Calu3 (cell line): Measurements from ENCODE around the gene R3HDM1. TPM values are rescaled to one million over a fixed set of nuclear protein-coding genes. Genes with fewer than 3 reads are reported as not detected.

Experiments used
- BruUV-seq: library from RNA; stranded (reverse); fragments of 400-500 nt; replicated peaks from 2 replicates; lab custom pipeline; 2021; lab: Mats Ljungman, UMichigan
- CTCF ChIA-PET: fragments of 300-600 bp; sonication (Branson Sonifier 250); formaldehyde crosslinking; loops from one replicate; lab custom pipeline; 2022; ENCODE audit warnings: antibody characterized with exemption; lab: Charles Lee
- DNase-seq: peaks from one replicate; pipeline ENCODE4 v3.0.0; 2022
- H3K27ac Mint-ChIP-seq: one replicate; pipeline ENCODE4 v1.8.0; 2022; ENCODE audit warnings: mixed read lengths; ENCODE audit not compliant: unreplicated experiment
- H3K27me3 Mint-ChIP-seq: one replicate; pipeline ENCODE4 v1.8.0; 2022; ENCODE audit warnings: mixed read lengths; ENCODE audit not compliant: unreplicated experiment
- H3K36me3 Mint-ChIP-seq: one replicate; pipeline ENCODE4 v1.8.0; 2022; ENCODE audit warnings: mild to moderate bottlenecking, moderate library complexity, mixed read lengths; ENCODE audit not compliant: insufficient read depth, unreplicated experiment
- H3K4me1 Mint-ChIP-seq: one replicate; pipeline ENCODE4 v1.8.0; 2022; ENCODE audit warnings: mild to moderate bottlenecking, low read depth, mixed read lengths; ENCODE audit not compliant: unreplicated experiment
- H3K4me3 Mint-ChIP-seq: one replicate; pipeline ENCODE4 v1.8.0; 2022; ENCODE audit warnings: mild to moderate bottlenecking, low read depth, moderate library complexity, mixed read lengths; ENCODE audit not compliant: unreplicated experiment
- H3K9me3 Mint-ChIP-seq: one replicate; pipeline ENCODE4 v1.8.0; 2022; ENCODE audit warnings: low read depth, mixed read lengths; ENCODE audit not compliant: unreplicated experiment
- intact Hi-C: fragments of 100-400 bp; cut with micrococcal nuclease; formaldehyde crosslinking; loops from one replicate; pipeline ENCODE4 v1.10.0; 2022; ENCODE audit not compliant: unreplicated experiment
- total RNA-seq: library from RNA; stranded (reverse); gene quantifications from 2 replicates; pipeline ENCODE4 v1.2.3, GENCODE V29; 2022
- TF ChIP-seq, protein P1 (sequence below): fragments of 200-600 bp; IDR thresholded peaks from one replicate; pipeline ENCODE4 v1.8.0; 2022; ENCODE audit warnings: antibody characterized with exemption; ENCODE audit not compliant: unreplicated experiment

The R3HDM1 gene
- total RNA-seq, 1 experiment from 2014 or later, result 46.1 TPM

DNA sequence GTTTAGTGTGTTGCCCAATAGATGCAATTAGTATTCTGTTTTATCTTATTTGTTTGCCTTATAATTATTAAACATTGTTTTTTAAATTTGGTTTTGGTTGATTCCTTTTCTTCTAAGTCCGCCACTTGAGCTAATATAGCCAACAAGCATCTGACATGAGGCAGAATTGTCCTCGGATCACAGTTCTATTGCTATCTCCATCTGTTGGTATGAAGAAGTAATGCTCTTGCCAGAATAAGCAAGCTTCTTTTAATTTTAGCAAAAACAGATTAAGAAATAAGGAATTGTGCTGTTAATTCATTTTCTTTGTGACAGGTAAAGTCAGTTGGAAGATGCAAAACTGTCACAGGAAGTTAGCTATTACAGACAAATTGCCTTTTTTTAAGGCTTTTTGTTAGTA, 54.3 kb downstream of the R3HDM1 start:
- intact Hi-C loops, result no loop called here
- H3K4me1 Mint-ChIP-seq, result no peaks in the 10 kb centered on the region
- H3K4me3 Mint-ChIP-seq, result no peak overlapping the region
- TF ChIP-seq, protein P1, sequence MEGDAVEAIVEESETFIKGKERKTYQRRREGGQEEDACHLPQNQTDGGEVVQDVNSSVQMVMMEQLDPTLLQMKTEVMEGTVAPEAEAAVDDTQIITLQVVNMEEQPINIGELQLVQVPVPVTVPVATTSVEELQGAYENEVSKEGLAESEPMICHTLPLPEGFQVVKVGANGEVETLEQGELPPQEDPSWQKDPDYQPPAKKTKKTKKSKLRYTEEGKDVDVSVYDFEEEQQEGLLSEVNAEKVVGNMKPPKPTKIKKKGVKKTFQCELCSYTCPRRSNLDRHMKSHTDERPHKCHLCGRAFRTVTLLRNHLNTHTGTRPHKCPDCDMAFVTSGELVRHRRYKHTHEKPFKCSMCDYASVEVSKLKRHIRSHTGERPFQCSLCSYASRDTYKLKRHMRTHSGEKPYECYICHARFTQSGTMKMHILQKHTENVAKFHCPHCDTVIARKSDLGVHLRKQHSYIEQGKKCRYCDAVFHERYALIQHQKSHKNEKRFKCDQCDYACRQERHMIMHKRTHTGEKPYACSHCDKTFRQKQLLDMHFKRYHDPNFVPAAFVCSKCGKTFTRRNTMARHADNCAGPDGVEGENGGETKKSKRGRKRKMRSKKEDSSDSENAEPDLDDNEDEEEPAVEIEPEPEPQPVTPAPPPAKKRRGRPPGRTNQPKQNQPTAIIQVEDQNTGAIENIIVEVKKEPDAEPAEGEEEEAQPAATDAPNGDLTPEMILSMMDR, result no peak
- H3K27me3 Mint-ChIP-seq, result no peaks in the 10 kb centered on the region
- no TSS peak for BruUV-seq
- CTCF ChIA-PET, result interaction anchor here (0.6 kb wide), 1 partner anchor 81 kb away, joined by 3 read pairs; no protein-coding TSS in a partner anchor
- no peaks in the 10 kb centered on the region for H3K9me3 Mint-ChIP-seq
- H3K36me3 Mint-ChIP-seq, result no peaks in the 10 kb centered on the region
- no peak for DNase-seq
- no peak overlapping the region for H3K27ac Mint-ChIP-seq

DNA sequence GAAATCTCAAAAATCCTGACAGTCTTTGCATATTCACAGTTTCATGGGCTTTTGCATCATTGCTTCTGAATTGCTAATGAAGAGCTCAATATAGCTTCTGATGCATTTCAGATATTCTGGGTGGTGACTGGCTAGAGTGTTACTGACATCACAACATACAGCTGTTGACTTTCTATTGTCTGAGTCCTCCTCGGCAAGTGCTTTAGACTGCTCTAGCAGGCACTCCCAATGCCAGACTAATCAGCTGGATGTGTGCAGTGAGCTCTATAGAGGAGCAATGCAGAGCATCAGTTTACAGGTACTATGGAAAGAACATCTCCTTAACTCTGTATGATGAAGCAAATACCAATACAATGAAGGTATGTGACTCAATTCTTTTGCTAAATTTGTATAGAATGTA, 54.9 kb downstream of the R3HDM1 start:
- H3K36me3 Mint-ChIP-seq, result no peaks in the 10 kb centered on the region
- H3K9me3 Mint-ChIP-seq, result no peaks in the 10 kb centered on the region
- CTCF ChIA-PET, result interaction anchor here (0.6 kb wide), 1 partner anchor 80 kb away, joined by 3 read pairs; no protein-coding TSS in a partner anchor
- DNase-seq, result no peak
- H3K4me3 Mint-ChIP-seq, result no peak overlapping the region
- no peaks in the 10 kb centered on the region for H3K27me3 Mint-ChIP-seq
- BruUV-seq, result no TSS peak
- no peaks in the 10 kb centered on the region for H3K4me1 Mint-ChIP-seq
- TF ChIP-seq, protein P1, result no peak
- intact Hi-C loops, result no loop called here
- no peak overlapping the region for H3K27ac Mint-ChIP-seq

DNA sequence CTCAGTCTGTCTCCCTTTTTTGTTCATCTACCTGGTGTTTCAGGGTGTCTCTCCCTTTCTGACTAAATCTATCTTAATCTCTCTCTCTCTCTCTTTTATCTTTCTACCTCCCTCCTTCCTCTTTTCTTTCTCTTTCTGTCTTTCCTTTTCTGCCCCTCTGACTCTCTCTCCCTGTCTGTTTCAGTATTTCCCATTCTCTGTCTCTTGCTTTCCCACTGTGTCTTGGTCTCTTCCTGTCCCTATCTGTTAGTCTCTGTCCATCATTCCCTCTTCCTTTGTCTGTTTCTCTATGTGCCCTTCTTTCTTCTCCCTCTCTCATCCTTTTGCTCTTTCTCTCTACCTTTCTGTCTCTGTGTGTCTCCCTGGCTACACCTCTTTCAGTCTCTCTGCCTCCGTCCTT, 56.7 kb downstream of the R3HDM1 start:
- Mint-ChIP-seq H3K9me3 (no peaks in the 10 kb centered on the region), H3K4me3 (no peak overlapping the region), H3K4me1 (no peaks in the 10 kb centered on the region), H3K36me3 (no peaks in the 10 kb centered on the region), H3K27ac (no peak overlapping the region), H3K27me3 (no peaks in the 10 kb centered on the region)
- intact Hi-C loops, result no loop called here
- BruUV-seq, result no TSS peak
- CTCF ChIA-PET, result no interaction called here
- DNase-seq, result no peak
- TF ChIP-seq, protein P1, result no peak

DNA sequence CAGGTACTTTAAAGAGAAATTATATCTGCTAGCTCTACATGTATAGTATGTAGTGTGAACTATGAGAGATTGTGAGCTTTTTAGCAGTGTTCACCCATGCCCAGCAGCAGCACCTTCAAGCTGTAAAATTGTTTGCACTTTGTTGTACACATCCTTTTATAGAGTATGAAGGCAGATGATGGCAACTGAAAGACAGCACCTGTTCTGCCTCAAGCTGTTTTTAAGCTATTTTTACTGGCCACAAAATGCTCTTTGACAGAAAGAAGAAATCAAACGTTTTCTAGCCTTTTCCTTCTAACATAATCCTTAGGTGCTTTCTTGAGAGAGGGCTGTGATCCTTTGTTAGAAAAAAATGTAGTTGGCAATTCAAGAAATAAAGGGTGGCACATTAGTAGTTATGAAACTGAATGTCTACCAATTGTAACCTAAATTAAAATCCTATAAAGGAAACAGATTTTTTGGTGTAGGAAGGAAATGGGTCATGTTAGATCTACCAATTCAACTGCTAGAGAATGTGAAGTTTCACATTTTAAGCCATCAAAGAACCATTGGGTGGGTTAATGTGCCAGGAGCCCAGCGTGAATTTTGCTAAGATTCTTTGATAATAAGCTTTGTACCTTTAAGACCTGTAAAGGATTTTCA, 59.5 kb downstream of the R3HDM1 start:
- Mint-ChIP-seq H3K27ac (no peak overlapping the region), H3K27me3 (no peaks in the 10 kb centered on the region)
- TF ChIP-seq, protein P1, result no peak

More for the DNA sequence above, 59.5 kb downstream of the R3HDM1 start:
- no peaks in the 10 kb centered on the region for H3K36me3 Mint-ChIP-seq
- BruUV-seq, result no TSS peak
- no peak overlapping the region for H3K4me3 Mint-ChIP-seq
- no peaks in the 10 kb centered on the region for H3K9me3 Mint-ChIP-seq
- no peaks in the 10 kb centered on the region for H3K4me1 Mint-ChIP-seq
- CTCF ChIA-PET, result interaction anchor here (0.5 kb wide), 1 partner anchor 813 kb away, joined by 9 read pairs; no protein-coding TSS in a partner anchor
- intact Hi-C loops, result no loop called here
- no peak for DNase-seq
